ENCODE measurements around the gene ELMO1. TPM values are rescaled to one million over a fixed set of nuclear protein-coding genes. Genes with fewer than 3 reads are reported as not detected.

Gene ELMO1
- total and polyA plus RNA-seq, 10 of the 15 experiments (the other 5 are each of a cell fraction or from before 2014, with no cell fraction given) = 22.6 to 85.9 (median 56.6) TPM

- TF ChIP-seq POLR2AphosphoS2 (IDR thresholded peaks at IDR 0.05; ENCODE audit: low read depth, low read length) (no peak), ZNF24 (IDR thresholded peaks at IDR 0.05) (no peak), SMAD5 (IDR thresholded peaks at IDR 0.05; ENCODE audit: low read depth) (no peak), NR2C2 (IDR thresholded peaks at IDR 0.05; ENCODE audit: borderline replicate concordance, control insufficient read depth, insufficient read length, low read depth) (no peak), RUNX3 (IDR thresholded peaks at IDR 0.05; ENCODE audit: low read length) (no peak), TCF12 (IDR thresholded peaks at IDR 0.05; ENCODE audit: low read depth, low read length) (no peak), ZBTB33 (IDR thresholded peaks at IDR 0.05) (no peak), HCFC1 (IDR thresholded peaks at IDR 0.05; ENCODE audit: low read length) (no peak)
- POLR2A ChIA-PET = no interaction called here
- H3K27me3 ChIP-seq (replicated peaks in 1 of 2; ENCODE audit: control insufficient read depth in 2 of 2, insufficient read depth in 2 of 2, low read length in 1 of 2) = no peaks in the 10 kb centered on the region
- WGBS (ENCODE audit: insufficient coverage, insufficient replicate concordance, low lambda C conversion rate, missing lambda C conversion rate) = 77% methylated on average over 3 of the region's 3 CpGs
- RAD21 ChIA-PET (ENCODE audit: unreplicated experiment) = no interaction called here
- H3K4me2 ChIP-seq (ENCODE audit: control insufficient read depth, insufficient read depth) = no peak overlapping the region
- no peak overlapping the region for H3K9ac ChIP-seq (ENCODE audit: control insufficient read depth, insufficient read depth, low read length)
- no TSS peak for BruUV-seq (replicated peaks)
- CTCF ChIA-PET = interaction anchor here (1.1 to 1.2 kb wide), 2 partner anchors 9 to 266 kb away, joined by 3 to 6 read pairs; no protein-coding TSS in a partner anchor
- no peak overlapping the region for H2AFZ ChIP-seq (ENCODE audit: control insufficient read depth, low read depth, low read length)
- SMC1A ChIA-PET (ENCODE audit: uncharacterized antibody, unreplicated experiment) = interaction anchor here (1.0 to 3.2 kb wide), 5 partner anchors 8 to 266 kb away, joined by 3 to 10 read pairs (median 3); no protein-coding TSS in a partner anchor
- in situ Hi-C loops (cut with MboI) = no loop called here
- ATAC-seq (no peak), DNase-seq (ENCODE audit: low read depth, low spot score) (no peak), FAIRE-seq (no peak)
- H3K36me3 ChIP-seq (ENCODE audit: control insufficient read depth in 2 of 2, insufficient read depth in 2 of 2, low read length in 1 of 2) = no peaks in the 10 kb centered on the region; a peak in 3 of 4 replicates
- peaks cover 1% of the 10 kb centered on the region; the same call in 1 of the 3 replicates for H3K9me3 ChIP-seq (replicated peaks; ENCODE audit: control insufficient read depth, insufficient read depth, low read length)
- no peaks in the 10 kb centered on the region for H4K20me1 ChIP-seq (ENCODE audit: control insufficient read depth, insufficient read depth)
- no peaks in the 10 kb centered on the region for H3K4me1 ChIP-seq (ENCODE audit: control insufficient read depth, insufficient read depth, low read length)
- no peak overlapping the region for H3K27ac ChIP-seq (ENCODE audit: control insufficient read depth, insufficient read depth)
- no peaks in the 10 kb centered on the region for H3K79me2 ChIP-seq (ENCODE audit: control insufficient read depth, insufficient read depth, low read length)
- intact Hi-C loops (cut with micrococcal nuclease; ENCODE audit: unreplicated experiment) = no loop called here
- H3K4me3 ChIP-seq = no peak overlapping the region
Measured at GRCh38 chr7:36916116-36916515, 532.5 kb downstream of the ELMO1 start.

Data from GM12878 (cell line).